ENCODE data around the gene ITSN2.

- TF ChIP-seq EZH2 (IDR thresholded peaks at IDR 0.05; ENCODE audit: borderline replicate concordance, low read length) = no peak
- TF ChIP-seq, protein P1, sequence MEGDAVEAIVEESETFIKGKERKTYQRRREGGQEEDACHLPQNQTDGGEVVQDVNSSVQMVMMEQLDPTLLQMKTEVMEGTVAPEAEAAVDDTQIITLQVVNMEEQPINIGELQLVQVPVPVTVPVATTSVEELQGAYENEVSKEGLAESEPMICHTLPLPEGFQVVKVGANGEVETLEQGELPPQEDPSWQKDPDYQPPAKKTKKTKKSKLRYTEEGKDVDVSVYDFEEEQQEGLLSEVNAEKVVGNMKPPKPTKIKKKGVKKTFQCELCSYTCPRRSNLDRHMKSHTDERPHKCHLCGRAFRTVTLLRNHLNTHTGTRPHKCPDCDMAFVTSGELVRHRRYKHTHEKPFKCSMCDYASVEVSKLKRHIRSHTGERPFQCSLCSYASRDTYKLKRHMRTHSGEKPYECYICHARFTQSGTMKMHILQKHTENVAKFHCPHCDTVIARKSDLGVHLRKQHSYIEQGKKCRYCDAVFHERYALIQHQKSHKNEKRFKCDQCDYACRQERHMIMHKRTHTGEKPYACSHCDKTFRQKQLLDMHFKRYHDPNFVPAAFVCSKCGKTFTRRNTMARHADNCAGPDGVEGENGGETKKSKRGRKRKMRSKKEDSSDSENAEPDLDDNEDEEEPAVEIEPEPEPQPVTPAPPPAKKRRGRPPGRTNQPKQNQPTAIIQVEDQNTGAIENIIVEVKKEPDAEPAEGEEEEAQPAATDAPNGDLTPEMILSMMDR (conservative IDR thresholded peaks at IDR 0.05 in 1 of 2, IDR thresholded peaks at IDR 0.05 in 1 of 2; ENCODE audit: extremely low read depth in 1 of 2, insufficient read depth in 1 of 2, low read depth in 1 of 2, low read length in 2 of 2) = no peak
Measured at GRCh38 chr2:24328010-24328409, 32.3 kb downstream of the ITSN2 start.
